GM18507 (cell line): Measurements from ENCODE around the gene SUMF2.
"Not testable (repeated sequence)": the region's sequence is repeated elsewhere in the genome, so short reads cannot be mapped to it uniquely, and the experiment has no call there.

Experiments
- DNase-seq: peaks from one replicate; pipeline ENCODE4 v3.0.0; 2011; ENCODE audit warnings: low read depth; ENCODE audit not compliant: insufficient read length; ENCODE audit errors: extremely low spot score
- FAIRE-seq: peaks from 2 replicates; lab custom pipeline; 2011; peaks lifted over from hg19 to GRCh38; lab: Jason Lieb, UNC

SUMF2 gene

GRCh38 chr7:56053379-56053778 lies 10.7 kb upstream of the SUMF2 start:
- no peak for DNase-seq
- FAIRE-seq, result no peak

- DNase-seq, result no peak
- no peak for FAIRE-seq
Measured at GRCh38 chr7:56053993-56054392, 10.1 kb upstream of the SUMF2 start.

GRCh38 chr7:56062382-56062781 lies 1.7 kb upstream of the SUMF2 start:
- no peak for DNase-seq
- FAIRE-seq, result no peak

GRCh38 chr7:56063500-56063881 lies 595 bp upstream of the SUMF2 start:
- no peak for FAIRE-seq

GRCh38 chr7:56066376-56066775 lies 2.3 kb downstream of the SUMF2 start:
- DNase-seq, FAIRE-seq: not testable (repeated sequence)

More at GRCh38 chr7:56063500-56063881, 595 bp upstream of the SUMF2 start:
- DNase-seq, result no peak

- DNase-seq, result peak; percentile 54
- FAIRE-seq, result peak; percentile 64
Measured at GRCh38 chr7:56074371-56074791, 10.3 kb downstream of the SUMF2 start.

GRCh38 chr7:56077681-56078080 lies 13.6 kb downstream of the SUMF2 start:
- no peak for FAIRE-seq
- DNase-seq, result no peak

- no peak for FAIRE-seq
- DNase-seq, result no peak
Measured at GRCh38 chr7:56078196-56078595, 14.1 kb downstream of the SUMF2 start.

- FAIRE-seq (no peak), DNase-seq (no peak)
Measured at GRCh38 chr7:56079450-56080185, 15.5 kb downstream of the SUMF2 start.

- FAIRE-seq, DNase-seq: not testable (repeated sequence)
Measured at GRCh38 chr7:56080726-56081435, 16.8 kb downstream of the SUMF2 start.

GRCh38 chr7:56081626-56082340 lies 17.7 kb downstream of the SUMF2 start:
- FAIRE-seq (no peak), DNase-seq (no peak)

GRCh38 chr7:56083150-56083785 lies 19.2 kb downstream of the SUMF2 start:
- no peak for FAIRE-seq

GRCh38 chr7:56086761-56087160 lies 22.7 kb downstream of the SUMF2 start:
- DNase-seq (no peak), FAIRE-seq (no peak)

More at GRCh38 chr7:56083150-56083785, 19.2 kb downstream of the SUMF2 start:
- no peak for DNase-seq

- FAIRE-seq (no peak), DNase-seq (no peak)
Measured at GRCh38 chr7:56087445-56087844, 23.4 kb downstream of the SUMF2 start.

- FAIRE-seq, result no peak
- no peak for DNase-seq
Measured at GRCh38 chr7:56091591-56091990, 27.5 kb downstream of the SUMF2 start.

- not testable (repeated sequence) for DNase-seq, FAIRE-seq
Measured at GRCh38 chr7:56092388-56092787, 28.3 kb downstream of the SUMF2 start.

GRCh38 chr7:56092789-56093531 lies 28.9 kb downstream of the SUMF2 start, which contains the start of gene PHKG1:
Gene PHKG1 (minus strand): TSS chr7:56092952. CDS start chr7:56088941, 4,011 bp downstream.
- DNase-seq (no peak), FAIRE-seq (no peak)

GRCh38 chr7:56097700-56098099 lies 33.6 kb downstream of the SUMF2 start:
- no peak for FAIRE-seq
- DNase-seq, result no peak
